HCT116 (cell line): ENCODE results near the gene CD19. TPM values are rescaled to one million over a fixed set of nuclear protein-coding genes. Genes with fewer than 3 reads are reported as not detected.

Experiments
- ATAC-seq: fragments of 200-7000 bp; cut with Tn5 transposase; 2 replicates; pipeline ENCODE4 v1.9.1; 2020; ENCODE audit warnings: mild to moderate bottlenecking, moderate library complexity
- BruUV-seq: library from RNA; stranded (reverse); fragments of 400-500 nt; replicated peaks from 2 replicates; lab custom pipeline; 2021; lab: Mats Ljungman, UMichigan
- CTCF ChIA-PET: fragments of 300-600 bp; sonication (Branson Sonifier 250); formaldehyde crosslinking; loops from one replicate; lab custom pipeline; 2021; ENCODE audit warnings: antibody characterized with exemption; lab: Charles Lee
- POLR2A ChIA-PET: fragments of 300-600, 350-600 bp; sonication (Branson Sonifier 250); formaldehyde crosslinking; loops from one replicate; lab custom pipeline; 2021; ENCODE audit warnings: antibody characterized with exemption; lab: Charles Lee
- RAD21 ChIA-PET, 2 experiments: fragments of 300-600 bp; sonication (Branson Sonifier 250); formaldehyde crosslinking; loops; one replicate each; lab custom pipeline; 2023; ENCODE audit warnings: low total read pairs in 2 of 2; ENCODE audit not compliant: uncharacterized antibody in 2 of 2, unreplicated experiment in 2 of 2, low non-redundant PET in 1 of 2; lab: Charles Lee
- DNase-seq: peaks from one replicate; pipeline ENCODE4 v3.0.0-alpha.2; 2010; ENCODE audit warnings: low read depth, low spot score
- H2AFZ ChIP-seq: fragments of 200-600 bp; shearing (Covaris generic), sonication (generic); 2 replicates; pipeline ENCODE4 v1.6.1; 2017; ENCODE audit warnings: low read depth, mixed run types, mixed read lengths, antibody characterized with exemption, low read length; ENCODE audit not compliant: poor library complexity, severe bottlenecking
- H3K27ac ChIP-seq: 2 replicates; pipeline ENCODE4 v1.5.1; 2012; ENCODE audit warnings: low read depth, low read length
- H3K27me3 ChIP-seq: fragments of 200-600 bp; sonication (generic); 2 replicates; pipeline ENCODE4 v1.6.1; 2016; ENCODE audit warnings: mixed run types, low read length, mixed read lengths; ENCODE audit not compliant: insufficient read depth
- H3K36me3 ChIP-seq, 2 experiments: fragments of 200-500 bp in 1 of 2; fragments of 200-600 bp in 1 of 2; sonication (Bioruptor generic) in 1 of 2; sonication (generic) in 1 of 2; 2 replicates each; pipeline versions ENCODE4 v1.5.1 to v1.6.1; 2014 to 2016; ENCODE audit warnings: low read length in 2 of 2, inconsistent platforms in 1 of 2, mixed read lengths in 1 of 2, mixed run types in 1 of 2; ENCODE audit not compliant: insufficient read depth in 2 of 2, control insufficient read depth in 1 of 2
- H3K4me1 ChIP-seq, 2 experiments: fragments of 200-600 bp in 1 of 2; sonication (generic) in 1 of 2; 2 replicates each; pipeline versions ENCODE4 v1.5.1 to v1.6.1; 2012 to 2017; ENCODE audit warnings: low read length in 2 of 2, inconsistent platforms in 1 of 2, mild to moderate bottlenecking in 1 of 2, mixed read lengths in 1 of 2, mixed run types in 1 of 2, moderate library complexity in 1 of 2; ENCODE audit not compliant: insufficient read depth in 2 of 2, control insufficient read depth in 1 of 2
- H3K4me2 ChIP-seq: fragments of 200-600 bp; sonication (generic); 2 replicates; pipeline ENCODE4 v1.6.1; 2017; ENCODE audit warnings: mixed run types, low read length, mixed read lengths
- H3K4me3 ChIP-seq, 2 experiments: fragments of 200-600 bp in 1 of 2; sonication (generic) in 1 of 2; replicated peaks in 1 of 2; 2 replicates each; pipeline ENCODE4 v1.5.1; 2011 to 2016; ENCODE audit warnings: low read length in 2 of 2, control low read depth in 1 of 2, low read depth in 1 of 2, mild to moderate bottlenecking in 1 of 2, mixed read lengths in 1 of 2, mixed run types in 1 of 2
- H3K79me2 ChIP-seq: fragments of 200-600 bp; sonication (generic); 2 replicates; pipeline ENCODE4 v1.6.1; 2017; ENCODE audit warnings: mild to moderate bottlenecking, mixed run types, low read length, moderate library complexity, mixed read lengths; ENCODE audit not compliant: insufficient read depth
- H3K9ac ChIP-seq: fragments of 200-600 bp; sonication (generic); 2 replicates; pipeline ENCODE4 v1.6.1; 2016; ENCODE audit warnings: low read length, mixed read lengths
- H3K9me2 ChIP-seq: fragments of 200-600 bp; sonication (generic), shearing (Covaris generic); 2 replicates; pipeline ENCODE4 v1.6.1; 2017; ENCODE audit warnings: mixed run types, mild to moderate bottlenecking, moderate library complexity; ENCODE audit not compliant: insufficient read depth
- H3K9me3 ChIP-seq, 2 experiments: fragments of 200-500 bp in 1 of 2; fragments of 200-600 bp in 1 of 2; sonication (Bioruptor generic) in 1 of 2; sonication (generic) in 1 of 2; 2 replicates each; pipeline ENCODE4 v1.6.1; 2014 to 2017; ENCODE audit warnings: low read length in 2 of 2, mixed read lengths in 2 of 2, inconsistent platforms in 1 of 2, low read depth in 1 of 2, mild to moderate bottlenecking in 1 of 2, mixed run types in 1 of 2, moderate library complexity in 1 of 2; ENCODE audit not compliant: control insufficient read depth in 1 of 2, insufficient read depth in 1 of 2
- H4K20me1 ChIP-seq: fragments of 200-600 bp; sonication (generic), shearing (Covaris generic); 2 replicates; pipeline ENCODE4 v1.6.1; 2017; ENCODE audit warnings: mixed run types, mild to moderate bottlenecking, moderate library complexity; ENCODE audit not compliant: insufficient read depth
- CBX3 ChIP-seq: IDR thresholded peaks from 2 replicates; pipeline ENCODE4 v1.6.1; 2012; ENCODE audit warnings: low read depth
- CEBPB ChIP-seq: IDR thresholded peaks from 2 replicates; pipeline ENCODE4 v1.6.1; 2012; ENCODE audit warnings: low read depth
- CTCF ChIP-seq, 3 experiments: fragments of 200-600 bp in 1 of 3; sonication (generic) in 1 of 3; IDR thresholded peaks in 2 of 3; conservative IDR thresholded peaks in 1 of 3; 2 replicates each; pipeline ENCODE4 v1.5.1; 2012 to 2017; ENCODE audit warnings: low read depth in 2 of 3, low read length in 2 of 3, antibody characterized with exemption in 1 of 3, borderline replicate concordance in 1 of 3, control low read depth in 1 of 3, mild to moderate bottlenecking in 1 of 3, mixed read lengths in 1 of 3, mixed run types in 1 of 3, moderate library complexity in 1 of 3; ENCODE audit not compliant: insufficient read depth in 1 of 3
- EGR1 ChIP-seq: IDR thresholded peaks from 2 replicates; pipeline ENCODE4 v1.6.1; 2012; ENCODE audit warnings: low read depth
- ELF1 ChIP-seq: IDR thresholded peaks from 2 replicates; pipeline ENCODE4 v1.6.1; 2012; ENCODE audit warnings: low read depth, borderline replicate concordance
- EZH2 ChIP-seq: fragments of 200-600 bp; sonication (generic); IDR thresholded peaks from 2 replicates; pipeline ENCODE4 v1.6.1; 2017; ENCODE audit warnings: antibody characterized with exemption, mixed run types
- EZH2phosphoT487 ChIP-seq: fragments of 200-600 bp; IDR thresholded peaks from 2 replicates; pipeline ENCODE4 v1.6.1; 2018; ENCODE audit warnings: antibody characterized with exemption, borderline replicate concordance
- FOSL1 ChIP-seq: IDR thresholded peaks from 2 replicates; pipeline ENCODE4 v1.6.1; 2012; ENCODE audit warnings: low read depth
- JUND ChIP-seq: IDR thresholded peaks from 2 replicates; pipeline ENCODE4 v1.6.1; 2012
- MAX ChIP-seq: IDR thresholded peaks from 2 replicates; pipeline ENCODE4 v1.6.1; 2012
- POLR2A ChIP-seq: IDR thresholded peaks from 2 replicates; pipeline ENCODE4 v1.7.0; 2011; ENCODE audit warnings: borderline replicate concordance; ENCODE audit not compliant: insufficient read depth, insufficient read length; ENCODE audit errors: extremely low read depth
- POLR2AphosphoS5 ChIP-seq: IDR thresholded peaks from 2 replicates; pipeline ENCODE4 v1.6.1; 2011; ENCODE audit warnings: mild to moderate bottlenecking, low read depth, low read length, moderate library complexity
- RAD21 ChIP-seq: IDR thresholded peaks from 2 replicates; pipeline ENCODE4 v1.6.1; 2012; ENCODE audit warnings: low read depth, mild to moderate bottlenecking
- SP1 ChIP-seq: IDR thresholded peaks from 2 replicates; pipeline ENCODE4 v1.6.1; 2012; ENCODE audit warnings: low read depth
- SRF ChIP-seq: IDR thresholded peaks from 2 replicates; pipeline ENCODE4 v1.6.1; 2012; ENCODE audit warnings: low read depth
- TCF7L2 ChIP-seq: IDR thresholded peaks from 2 replicates; pipeline ENCODE4 v1.7.0; 2011; ENCODE audit warnings: borderline replicate concordance, inconsistent platforms; ENCODE audit not compliant: insufficient read depth, insufficient read length; ENCODE audit errors: extremely low read depth
- YY1 ChIP-seq: IDR thresholded peaks from 2 replicates; pipeline ENCODE4 v1.6.1; 2011; ENCODE audit warnings: low read length, low read depth, moderate library complexity, mild to moderate bottlenecking; ENCODE audit not compliant: insufficient replicate concordance; ENCODE audit errors: extremely low read depth
- ZFX ChIP-seq: fragments of 450-650 bp; IDR thresholded peaks from 2 replicates; pipeline ENCODE4 v1.6.1; 2017
- ZNF274 ChIP-seq: fragments of 200-500 bp; sonication (Bioruptor generic); IDR thresholded peaks from 2 replicates; pipeline ENCODE4 v1.6.1; 2014; ENCODE audit warnings: mild to moderate bottlenecking, low read depth, low read length, inconsistent platforms
- intact Hi-C: fragments of 100-400 bp; cut with micrococcal nuclease; formaldehyde crosslinking; loops from 2 replicates; pipeline ENCODE4 v1.10.0; 2022
- total RNA-seq: library from RNA; stranded (reverse); gene quantifications from one replicate; pipeline ENCODE4 v1.2.1, GENCODE V29; 2021; ENCODE audit not compliant: unreplicated experiment
- TF ChIP-seq, protein P1 (sequence below): IDR thresholded peaks from 2 replicates; pipeline ENCODE4 v1.6.1; 2012; ENCODE audit warnings: low read depth
- TF ChIP-seq, protein P2 (sequence below): IDR thresholded peaks from 2 replicates; pipeline ENCODE4 v1.6.1; 2012

Gene CD19
- total RNA-seq, 1 experiment from 2014 or later, result 0.27 TPM

DNA sequence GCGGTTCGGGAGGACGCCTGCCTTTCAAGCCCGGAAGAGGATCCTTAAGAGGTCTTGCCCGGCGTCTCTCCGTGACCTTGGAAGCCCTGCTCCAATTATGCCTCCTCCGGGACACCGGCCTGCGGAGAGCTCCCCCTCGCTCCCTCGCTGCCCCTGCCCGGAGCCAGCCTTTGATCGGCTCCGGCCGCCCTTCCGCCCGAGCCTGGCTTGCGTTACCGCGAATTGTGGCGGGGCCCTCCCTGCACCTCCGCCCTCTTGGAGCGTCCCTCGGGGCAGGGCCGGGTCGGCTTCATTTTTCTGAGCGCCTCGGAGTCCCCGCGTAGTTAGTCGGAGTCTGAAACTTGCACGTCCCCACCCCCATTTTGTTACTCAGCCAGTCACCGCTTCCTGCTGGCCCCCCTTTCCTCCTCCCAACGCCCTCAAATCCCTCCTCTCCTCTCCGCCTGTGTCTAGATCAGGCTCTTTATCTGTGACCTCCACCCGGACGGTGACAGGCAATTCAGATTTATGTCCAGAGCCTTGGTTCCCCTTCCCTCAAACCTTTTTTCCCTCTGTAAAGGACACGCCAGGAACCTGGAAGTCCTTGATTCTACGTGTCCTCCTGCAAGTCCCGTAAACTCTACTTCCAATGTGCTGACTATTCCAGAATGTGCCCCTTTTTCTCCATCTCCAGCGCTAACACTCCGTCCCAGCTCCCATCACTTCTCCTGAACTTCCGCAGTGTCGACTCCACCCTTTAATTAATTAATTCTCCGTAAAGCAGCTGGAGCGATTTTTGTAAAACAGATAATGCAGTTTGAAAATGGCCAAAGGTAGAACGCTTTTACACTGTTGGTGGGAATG is 6.2 kb upstream of the CD19 start:
- intact Hi-C loops, result no loop called here
- no peaks in the 10 kb centered on the region for H3K9me2 ChIP-seq
- H4K20me1 ChIP-seq, result no peaks in the 10 kb centered on the region
- DNase-seq (peak; percentile 54), ATAC-seq (peak; percentile 44)
- peak overlapping the region; percentile 79 for H3K9ac ChIP-seq
- 0 out of 4 replicates have a peak, but pooled peaks cover 0 to 3% of the 10 kb centered on the region in 2 experiments for H3K36me3 ChIP-seq
- H3K27ac ChIP-seq, result peak overlapping the region; percentile 98
- peak overlapping the region; percentile 60 to 77 for H3K4me3 ChIP-seq
- POLR2A ChIA-PET, result interaction anchor here (1.3 to 1.4 kb wide), 2 partner anchors 19 to 62 kb away, joined by 4 to 5 read pairs; partner anchors contain the start of gene SH2B1
- H3K27me3 ChIP-seq, result no peaks in the 10 kb centered on the region
- H3K4me1 ChIP-seq, result peaks cover 7 to 20% of the 10 kb centered on the region in 2 experiments
- TSS peak; percentile 90 for BruUV-seq
- TF ChIP-seq TCF7L2 (peak; percentile 96), CTCF (IDR thresholded peaks at IDR 0.05 in 2 of 3, conservative IDR thresholded peaks at IDR 0.05 in 1 of 3; ENCODE audit: borderline replicate concordance in 1 of 3, insufficient read depth in 1 of 3, low read depth in 2 of 3, low read length in 2 of 3) (no peak), SP1 (no peak), RAD21 (no peak), CBX3 (no peak; the same call in 1 of the 2 replicates), EZH2phosphoT487 (no peak), POLR2AphosphoS5 (peak; percentile 71), POLR2A (peak; percentile 63), MAX (no peak; the same call in 1 of the 2 replicates), EGR1 (no peak), ZNF274 (no peak), FOSL1 (no peak), EZH2 (no peak), JUND (no peak), ELF1 (no peak), SRF (no peak), YY1 (peak; percentile 5), ZFX (peak; percentile 47; the same call in 1 of the 2 replicates), CEBPB (no peak)
- TF ChIP-seq, protein P1, sequence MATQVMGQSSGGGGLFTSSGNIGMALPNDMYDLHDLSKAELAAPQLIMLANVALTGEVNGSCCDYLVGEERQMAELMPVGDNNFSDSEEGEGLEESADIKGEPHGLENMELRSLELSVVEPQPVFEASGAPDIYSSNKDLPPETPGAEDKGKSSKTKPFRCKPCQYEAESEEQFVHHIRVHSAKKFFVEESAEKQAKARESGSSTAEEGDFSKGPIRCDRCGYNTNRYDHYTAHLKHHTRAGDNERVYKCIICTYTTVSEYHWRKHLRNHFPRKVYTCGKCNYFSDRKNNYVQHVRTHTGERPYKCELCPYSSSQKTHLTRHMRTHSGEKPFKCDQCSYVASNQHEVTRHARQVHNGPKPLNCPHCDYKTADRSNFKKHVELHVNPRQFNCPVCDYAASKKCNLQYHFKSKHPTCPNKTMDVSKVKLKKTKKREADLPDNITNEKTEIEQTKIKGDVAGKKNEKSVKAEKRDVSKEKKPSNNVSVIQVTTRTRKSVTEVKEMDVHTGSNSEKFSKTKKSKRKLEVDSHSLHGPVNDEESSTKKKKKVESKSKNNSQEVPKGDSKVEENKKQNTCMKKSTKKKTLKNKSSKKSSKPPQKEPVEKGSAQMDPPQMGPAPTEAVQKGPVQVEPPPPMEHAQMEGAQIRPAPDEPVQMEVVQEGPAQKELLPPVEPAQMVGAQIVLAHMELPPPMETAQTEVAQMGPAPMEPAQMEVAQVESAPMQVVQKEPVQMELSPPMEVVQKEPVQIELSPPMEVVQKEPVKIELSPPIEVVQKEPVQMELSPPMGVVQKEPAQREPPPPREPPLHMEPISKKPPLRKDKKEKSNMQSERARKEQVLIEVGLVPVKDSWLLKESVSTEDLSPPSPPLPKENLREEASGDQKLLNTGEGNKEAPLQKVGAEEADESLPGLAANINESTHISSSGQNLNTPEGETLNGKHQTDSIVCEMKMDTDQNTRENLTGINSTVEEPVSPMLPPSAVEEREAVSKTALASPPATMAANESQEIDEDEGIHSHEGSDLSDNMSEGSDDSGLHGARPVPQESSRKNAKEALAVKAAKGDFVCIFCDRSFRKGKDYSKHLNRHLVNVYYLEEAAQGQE, result no peak
- TF ChIP-seq, protein P2, sequence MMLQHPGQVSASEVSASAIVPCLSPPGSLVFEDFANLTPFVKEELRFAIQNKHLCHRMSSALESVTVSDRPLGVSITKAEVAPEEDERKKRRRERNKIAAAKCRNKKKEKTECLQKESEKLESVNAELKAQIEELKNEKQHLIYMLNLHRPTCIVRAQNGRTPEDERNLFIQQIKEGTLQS, result no peak
- RAD21 ChIA-PET, result interaction anchor here in 1 of 2 experiments (0.7 kb wide), 1 partner anchor 79 kb away, joined by 3 read pairs; no protein-coding TSS in a partner anchor
- peak overlapping the region; percentile 100 for H3K4me2 ChIP-seq
- no peaks in the 10 kb centered on the region; the same call in 1 of the 2 replicates for H3K79me2 ChIP-seq
- H2AFZ ChIP-seq, result no peak overlapping the region
- CTCF ChIA-PET, result no interaction called here
- H3K9me3 ChIP-seq, result no peaks in the 10 kb centered on the region
